ENCODE results near the gene CES2.

GRCh38 chr16:66905633-66906539 is 29.4 kb upstream of the CES2 start:
- TF ChIP-seq ZNF121 (CRISPR knock-in tag; IDR thresholded peaks at IDR 0.05) (no peak), RELA (CRISPR knock-in tag; IDR thresholded peaks at IDR 0.05; ENCODE audit: borderline replicate concordance) (no peak), ZNF416 (CRISPR knock-in tag; IDR thresholded peaks at IDR 0.05) (no peak), ATF6 (CRISPR knock-in tag; IDR thresholded peaks at IDR 0.05) (no peak), NFE2L1 (CRISPR knock-in tag; IDR thresholded peaks at IDR 0.05) (no peak), IRF1 (CRISPR knock-in tag; IDR thresholded peaks at IDR 0.05) (no peak)
- TF ChIP-seq, protein P1, sequence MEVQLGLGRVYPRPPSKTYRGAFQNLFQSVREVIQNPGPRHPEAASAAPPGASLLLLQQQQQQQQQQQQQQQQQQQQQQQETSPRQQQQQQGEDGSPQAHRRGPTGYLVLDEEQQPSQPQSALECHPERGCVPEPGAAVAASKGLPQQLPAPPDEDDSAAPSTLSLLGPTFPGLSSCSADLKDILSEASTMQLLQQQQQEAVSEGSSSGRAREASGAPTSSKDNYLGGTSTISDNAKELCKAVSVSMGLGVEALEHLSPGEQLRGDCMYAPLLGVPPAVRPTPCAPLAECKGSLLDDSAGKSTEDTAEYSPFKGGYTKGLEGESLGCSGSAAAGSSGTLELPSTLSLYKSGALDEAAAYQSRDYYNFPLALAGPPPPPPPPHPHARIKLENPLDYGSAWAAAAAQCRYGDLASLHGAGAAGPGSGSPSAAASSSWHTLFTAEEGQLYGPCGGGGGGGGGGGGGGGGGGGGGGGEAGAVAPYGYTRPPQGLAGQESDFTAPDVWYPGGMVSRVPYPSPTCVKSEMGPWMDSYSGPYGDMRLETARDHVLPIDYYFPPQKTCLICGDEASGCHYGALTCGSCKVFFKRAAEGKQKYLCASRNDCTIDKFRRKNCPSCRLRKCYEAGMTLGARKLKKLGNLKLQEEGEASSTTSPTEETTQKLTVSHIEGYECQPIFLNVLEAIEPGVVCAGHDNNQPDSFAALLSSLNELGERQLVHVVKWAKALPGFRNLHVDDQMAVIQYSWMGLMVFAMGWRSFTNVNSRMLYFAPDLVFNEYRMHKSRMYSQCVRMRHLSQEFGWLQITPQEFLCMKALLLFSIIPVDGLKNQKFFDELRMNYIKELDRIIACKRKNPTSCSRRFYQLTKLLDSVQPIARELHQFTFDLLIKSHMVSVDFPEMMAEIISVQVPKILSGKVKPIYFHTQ (CRISPR knock-in tag; IDR thresholded peaks at IDR 0.05): no peak
- TF ChIP-seq, protein P2, sequence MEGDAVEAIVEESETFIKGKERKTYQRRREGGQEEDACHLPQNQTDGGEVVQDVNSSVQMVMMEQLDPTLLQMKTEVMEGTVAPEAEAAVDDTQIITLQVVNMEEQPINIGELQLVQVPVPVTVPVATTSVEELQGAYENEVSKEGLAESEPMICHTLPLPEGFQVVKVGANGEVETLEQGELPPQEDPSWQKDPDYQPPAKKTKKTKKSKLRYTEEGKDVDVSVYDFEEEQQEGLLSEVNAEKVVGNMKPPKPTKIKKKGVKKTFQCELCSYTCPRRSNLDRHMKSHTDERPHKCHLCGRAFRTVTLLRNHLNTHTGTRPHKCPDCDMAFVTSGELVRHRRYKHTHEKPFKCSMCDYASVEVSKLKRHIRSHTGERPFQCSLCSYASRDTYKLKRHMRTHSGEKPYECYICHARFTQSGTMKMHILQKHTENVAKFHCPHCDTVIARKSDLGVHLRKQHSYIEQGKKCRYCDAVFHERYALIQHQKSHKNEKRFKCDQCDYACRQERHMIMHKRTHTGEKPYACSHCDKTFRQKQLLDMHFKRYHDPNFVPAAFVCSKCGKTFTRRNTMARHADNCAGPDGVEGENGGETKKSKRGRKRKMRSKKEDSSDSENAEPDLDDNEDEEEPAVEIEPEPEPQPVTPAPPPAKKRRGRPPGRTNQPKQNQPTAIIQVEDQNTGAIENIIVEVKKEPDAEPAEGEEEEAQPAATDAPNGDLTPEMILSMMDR (IDR thresholded peaks at IDR 0.05): no peak

Measured in WTC11 (cell line).